T-helper 1 cell treated with Interleukin-12 subunit alpha and Interleukin-12 subunit beta and Interleukin-4 antibody, amounts not matched to agents 30 ng/mL and 1 ng/mL, for 36 hours (primary cell): ENCODE measurements around the gene SEPTIN1. TPM values are rescaled to one million over a fixed set of nuclear protein-coding genes. Genes with fewer than 3 reads are reported as not detected.

Experiments
- intact Hi-C: fragments of 100-400 bp; cut with micrococcal nuclease; formaldehyde crosslinking; loops from one replicate; pipeline ENCODE4 v1.15.1; 2024
- total RNA-seq: library from RNA; stranded (reverse); gene quantifications from 2 replicates; pipeline ENCODE4 v1.2.3, GENCODE V29; 2022

Gene SEPTIN1
- total RNA-seq, 1 donor from 2014 or later, result 355 TPM

- intact Hi-C loops, result loop anchor here (1.0 to 2.0 kb wide), 7 partner anchors 8 to 314 kb away; partner anchors contain the start of genes ALDOA, CD2BP2, FBRS and TBC1D10B
These were observed 3.9 kb downstream of the SEPTIN1 start for GRCh38 chr16:30378236-30379157.

- intact Hi-C loops, result loop anchor here (1.0 to 2.0 kb wide), 7 partner anchors 8 to 313 kb away; partner anchors contain the start of genes ALDOA, CD2BP2, FBRS and TBC1D10B
These were observed 4.5 kb downstream of the SEPTIN1 start for GRCh38 chr16:30377812-30378235.

- intact Hi-C loops, result no loop called here
These were observed 5.1 kb downstream of the SEPTIN1 start for GRCh38 chr16:30377050-30377811.

GRCh38 chr16:30376461-30376902, 5.9 kb downstream of the SEPTIN1 start:
- intact Hi-C loops, result no loop called here

GRCh38 chr16:30375864-30376263, 6.5 kb downstream of the SEPTIN1 start:
- intact Hi-C loops, result no loop called here

- intact Hi-C loops, result no loop called here
These were observed 7.8 kb downstream of the SEPTIN1 start, which contains the start of gene MYL11 for GRCh38 chr16:30374538-30374937. TSS of gene MYL11 (plus strand) at chr16:30374802. CDS start at chr16:30374858, 56 bp downstream.

- intact Hi-C loops, result no loop called here
These were observed 9.6 kb downstream of the SEPTIN1 start for GRCh38 chr16:30372725-30373124.

- intact Hi-C loops, result no loop called here
These were observed 10.2 kb downstream of the SEPTIN1 start for GRCh38 chr16:30372038-30372712.

- intact Hi-C loops, result loop anchor here (1.0 to 2.0 kb wide), 6 partner anchors 36 to 375 kb away; partner anchors contain the start of genes ALDOA, INO80E, TBX6 and ZNF771
These were observed 11.0 kb downstream of the SEPTIN1 start for GRCh38 chr16:30371248-30371816.

GRCh38 chr16:30370456-30371247, 11.7 kb downstream of the SEPTIN1 start, which contains the start of gene TBC1D10B:
TSS of gene TBC1D10B (minus strand) at chr16:30370494. CDS start at chr16:30370183, 311 bp downstream.
- intact Hi-C loops, result loop anchor here (1.0 to 2.0 kb wide), 13 partner anchors 8 to 374 kb away; partner anchors contain the start of genes ALDOA, CD2BP2, DCTPP1 and FBRS

GRCh38 chr16:30369938-30370455, 12.4 kb downstream of the SEPTIN1 start:
- intact Hi-C loops, result loop anchor here (1.0 to 2.0 kb wide), 10 partner anchors 8 to 373 kb away; partner anchors contain the start of genes ALDOA, CD2BP2, DCTPP1 and FBRS

GRCh38 chr16:30369091-30369937, 13.0 kb downstream of the SEPTIN1 start:
- intact Hi-C loops, result no loop called here

GRCh38 chr16:30368792-30369090, 13.6 kb downstream of the SEPTIN1 start:
- intact Hi-C loops, result no loop called here

- intact Hi-C loops, result no loop called here
These were observed 14.1 kb downstream of the SEPTIN1 start for GRCh38 chr16:30368122-30368791.

GRCh38 chr16:30367349-30368009, 14.9 kb downstream of the SEPTIN1 start:
- intact Hi-C loops, result no loop called here

- intact Hi-C loops, result no loop called here
These were observed 15.8 kb downstream of the SEPTIN1 start for GRCh38 chr16:30366511-30366910.

- intact Hi-C loops, result no loop called here
These were observed 17.2 kb downstream of the SEPTIN1 start for GRCh38 chr16:30365200-30365599.
